ENCODE results near the gene ATG7.

ATG7 gene

GRCh38 chr3:11392860-11393114, 120.6 kb downstream of the ATG7 start:
- TF ChIP-seq CTCF (IDR thresholded peaks at IDR 0.05): no peak
- Histone ChIP-seq H2AFZ (no peak overlapping the region), H3K4me3 (ENCODE audit: low read depth, low read length) (no peak overlapping the region), H3K9me3 (ENCODE audit: control insufficient read depth, low read length) (no peaks in the 10 kb centered on the region), H3K27me3 (ENCODE audit: control insufficient read depth, insufficient read depth, low read length) (no peaks in the 10 kb centered on the region), H3K79me2 (no peaks in the 10 kb centered on the region), H3K4me1 (no peaks in the 10 kb centered on the region), H3K4me2 (ENCODE audit: low read length) (no peak overlapping the region), H3K27ac (no peak overlapping the region), H3K9ac (no peak overlapping the region), H3K36me3 (ENCODE audit: control insufficient read depth, insufficient read depth, low read length) (peaks cover 3% of the 10 kb centered on the region)

- Histone ChIP-seq H3K9me3 (ENCODE audit: control insufficient read depth, low read length) (no peaks in the 10 kb centered on the region), H3K4me1 (no peaks in the 10 kb centered on the region), H3K27me3 (ENCODE audit: control insufficient read depth, insufficient read depth, low read length) (no peaks in the 10 kb centered on the region), H3K9ac (no peak overlapping the region), H3K4me2 (ENCODE audit: low read length) (no peak overlapping the region), H2AFZ (no peak overlapping the region), H3K4me3 (ENCODE audit: low read depth, low read length) (no peak overlapping the region), H3K27ac (no peak overlapping the region), H3K36me3 (ENCODE audit: control insufficient read depth, insufficient read depth, low read length) (peaks cover 3% of the 10 kb centered on the region), H3K79me2 (no peaks in the 10 kb centered on the region)
- TF ChIP-seq CTCF (IDR thresholded peaks at IDR 0.05): no peak
These were observed 121.2 kb downstream of the ATG7 start for GRCh38 chr3:11393401-11393800.

- Histone ChIP-seq H3K9me3 (ENCODE audit: control insufficient read depth, low read length) (no peaks in the 10 kb centered on the region), H3K79me2 (no peaks in the 10 kb centered on the region), H3K4me3 (ENCODE audit: low read depth, low read length) (no peak overlapping the region), H3K4me2 (ENCODE audit: low read length) (no peak overlapping the region), H3K27ac (no peak overlapping the region), H3K27me3 (ENCODE audit: control insufficient read depth, insufficient read depth, low read length) (no peaks in the 10 kb centered on the region), H3K4me1 (no peaks in the 10 kb centered on the region), H2AFZ (no peak overlapping the region), H3K36me3 (ENCODE audit: control insufficient read depth, insufficient read depth, low read length) (peaks cover 3% of the 10 kb centered on the region), H3K9ac (no peak overlapping the region)
- no peak for TF ChIP-seq CTCF (IDR thresholded peaks at IDR 0.05)
These were observed 122.2 kb downstream of the ATG7 start for GRCh38 chr3:11394392-11394791.

GRCh38 chr3:11400213-11400612, 128.0 kb downstream of the ATG7 start:
- H3K4me1 ChIP-seq: no peaks in the 10 kb centered on the region

More at GRCh38 chr3:11400213-11400612, 128.0 kb downstream of the ATG7 start:
- Histone ChIP-seq H3K4me2 (ENCODE audit: low read length) (no peak overlapping the region), H3K27ac (no peak overlapping the region), H3K27me3 (ENCODE audit: control insufficient read depth, insufficient read depth, low read length) (no peaks in the 10 kb centered on the region), H2AFZ (no peak overlapping the region), H3K9ac (no peak overlapping the region), H3K4me3 (ENCODE audit: low read depth, low read length) (no peak overlapping the region), H3K79me2 (no peaks in the 10 kb centered on the region), H3K9me3 (ENCODE audit: control insufficient read depth, low read length) (no peaks in the 10 kb centered on the region), H3K36me3 (ENCODE audit: control insufficient read depth, insufficient read depth, low read length) (peaks cover under 1% of the 10 kb centered on the region)
- TF ChIP-seq CTCF (IDR thresholded peaks at IDR 0.05): no peak

Data from parathyroid adenoma (tissue), 2 donors.